GM21447 (cell line): ENCODE data around the gene OR4L1.
"Not testable (repeated sequence)": the region's sequence is repeated elsewhere in the genome, so short reads cannot be mapped to it uniquely, and the experiment has no call there.

Source experiments
- ATAC-seq: cut with Tn5 transposase; IDR thresholded peaks from one replicate; pipeline ENCODE4 v1.9.1; 2021; ENCODE audit not compliant: unreplicated experiment

The OR4L1 gene, protein sequence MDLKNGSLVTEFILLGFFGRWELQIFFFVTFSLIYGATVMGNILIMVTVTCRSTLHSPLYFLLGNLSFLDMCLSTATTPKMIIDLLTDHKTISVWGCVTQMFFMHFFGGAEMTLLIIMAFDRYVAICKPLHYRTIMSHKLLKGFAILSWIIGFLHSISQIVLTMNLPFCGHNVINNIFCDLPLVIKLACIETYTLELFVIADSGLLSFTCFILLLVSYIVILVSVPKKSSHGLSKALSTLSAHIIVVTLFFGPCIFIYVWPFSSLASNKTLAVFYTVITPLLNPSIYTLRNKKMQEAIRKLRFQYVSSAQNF

DNA sequence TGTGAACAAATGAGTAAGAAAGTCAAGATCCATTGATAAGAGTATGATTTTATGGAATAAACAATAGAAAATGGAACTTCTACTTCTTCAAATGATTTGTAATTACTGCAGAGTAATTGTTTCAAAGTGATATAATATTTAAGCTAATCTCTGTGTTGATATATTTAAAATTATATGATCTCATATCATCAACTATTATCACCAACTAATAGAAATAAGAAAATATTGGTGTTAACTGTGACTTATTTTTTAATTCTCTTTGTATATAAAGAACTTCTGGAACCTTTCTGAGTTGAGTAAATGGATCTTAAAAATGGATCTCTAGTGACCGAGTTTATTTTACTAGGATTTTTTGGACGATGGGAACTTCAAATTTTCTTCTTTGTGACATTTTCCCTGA is at the start of gene OR4L1:
Gene OR4L1 (plus strand): TSS at position 301 of the 400 bp plus-strand sequence. CDS start 0 bp downstream, at position 301.
- no peak for ATAC-seq

DNA sequence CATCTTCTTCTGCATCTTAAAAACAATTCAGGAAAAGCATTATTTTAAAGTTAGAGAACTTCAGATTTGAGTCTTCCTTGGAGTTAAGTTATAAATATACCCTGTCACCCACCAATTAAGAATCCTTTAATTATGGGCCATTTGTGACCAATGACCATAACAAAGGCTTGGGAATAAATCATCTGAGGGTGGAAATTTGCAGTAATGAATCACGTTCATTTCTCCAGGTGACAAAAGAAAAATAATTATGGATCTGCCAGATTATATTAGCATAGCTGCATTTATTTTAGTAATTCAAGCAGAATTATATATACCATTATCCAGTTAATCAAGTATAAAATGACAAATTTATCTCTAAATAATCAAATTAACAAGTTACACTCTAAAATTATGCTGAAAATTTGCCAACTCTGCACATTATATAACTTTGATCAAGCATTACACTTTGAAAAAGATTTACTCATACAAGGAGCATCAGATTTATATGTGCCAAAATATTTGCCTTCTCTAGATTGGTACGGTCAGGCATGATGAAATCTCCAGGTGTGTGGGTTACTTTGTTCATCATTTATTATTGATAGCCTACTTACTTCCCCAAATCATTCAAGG is 40.5 kb upstream of the OR4L1 start, which contains the start of gene OR4K14:
Gene OR4K14 (minus strand): TSS at position 51 of the 609 bp plus-strand sequence. CDS start 4,114 bp downstream, outside the sequence.
- no peak for ATAC-seq

DNA sequence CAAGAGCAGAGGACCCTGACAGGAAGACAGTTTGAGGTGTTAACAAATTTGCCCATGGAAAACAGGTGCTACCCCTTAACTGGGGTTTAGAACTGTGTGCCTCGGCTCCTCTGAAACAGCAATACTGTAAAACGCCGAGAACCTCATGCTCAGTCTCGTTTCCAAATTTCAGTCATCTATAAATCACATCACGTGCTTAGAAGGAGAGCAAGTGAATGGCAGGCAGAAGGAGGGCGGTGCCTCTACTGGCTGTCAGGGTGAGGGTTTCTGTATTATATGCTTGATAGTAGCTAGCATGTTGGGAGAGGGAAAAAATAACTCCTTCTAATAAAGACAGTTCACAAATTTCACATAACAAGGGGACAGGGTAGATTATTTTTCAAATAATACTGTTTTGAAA is 28.8 kb upstream of the OR4L1 start:
- no peak for ATAC-seq

DNA sequence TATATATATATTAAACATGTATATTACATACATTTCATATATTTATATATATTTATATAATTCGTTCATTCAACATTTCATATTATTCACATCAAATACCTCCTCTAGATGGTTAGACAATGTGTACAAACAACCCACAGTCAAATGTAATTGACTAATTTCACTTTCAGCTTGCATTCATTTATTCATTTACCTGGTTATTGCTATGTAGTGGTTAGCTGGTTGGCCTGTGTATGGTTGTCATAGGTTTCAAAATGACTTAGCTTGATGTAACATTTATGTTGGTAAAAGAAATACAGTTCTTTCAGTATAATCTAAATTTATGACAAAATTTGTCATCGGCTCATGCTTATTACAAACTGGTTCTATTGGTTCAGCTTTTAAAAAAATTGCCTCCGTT is 24.4 kb upstream of the OR4L1 start:
- no peak for ATAC-seq

DNA sequence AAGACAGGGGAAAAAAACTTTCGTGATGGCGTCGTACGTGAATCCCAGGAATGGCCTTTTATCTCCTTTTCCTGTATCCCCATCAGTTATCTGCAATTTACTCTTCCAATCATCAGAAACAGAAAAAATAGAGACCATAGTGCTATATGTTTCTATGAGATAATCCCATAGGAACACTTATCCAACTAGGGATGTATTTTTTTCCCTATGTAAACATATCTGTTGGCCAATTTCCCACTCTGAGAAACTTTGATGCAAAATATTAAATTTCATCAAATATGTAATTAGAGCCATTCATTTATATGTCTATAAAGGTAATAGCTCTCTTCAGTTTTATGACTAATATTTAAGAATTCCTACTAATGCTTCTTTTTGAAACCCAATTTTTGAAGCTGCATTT is 23.9 kb upstream of the OR4L1 start, which contains the start of gene OR4K13:
Gene OR4K13 (minus strand): TSS at position 101 of the 400 bp plus-strand sequence. CDS start 1,280 bp downstream, outside the sequence.
- no peak for ATAC-seq

DNA sequence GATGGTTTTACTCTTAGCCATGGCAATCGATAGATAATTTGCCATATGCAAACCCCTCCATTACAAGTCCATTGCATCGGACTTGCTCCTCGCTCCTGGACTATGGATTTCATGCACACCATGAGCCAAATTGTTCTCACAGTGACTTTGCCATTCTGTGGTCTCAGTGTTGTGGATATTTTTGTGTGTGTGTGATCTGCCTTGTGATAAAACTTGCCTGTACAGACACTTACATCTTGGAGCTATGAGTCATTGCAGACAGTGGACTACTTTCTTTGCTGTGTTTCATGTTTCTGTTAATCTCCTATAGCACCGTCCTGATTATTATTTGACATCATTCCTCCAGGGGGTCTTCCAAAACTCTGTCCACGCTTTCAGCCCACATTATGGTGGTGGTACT is 15.6 kb upstream of the OR4L1 start:
- ATAC-seq, result no peak

DNA sequence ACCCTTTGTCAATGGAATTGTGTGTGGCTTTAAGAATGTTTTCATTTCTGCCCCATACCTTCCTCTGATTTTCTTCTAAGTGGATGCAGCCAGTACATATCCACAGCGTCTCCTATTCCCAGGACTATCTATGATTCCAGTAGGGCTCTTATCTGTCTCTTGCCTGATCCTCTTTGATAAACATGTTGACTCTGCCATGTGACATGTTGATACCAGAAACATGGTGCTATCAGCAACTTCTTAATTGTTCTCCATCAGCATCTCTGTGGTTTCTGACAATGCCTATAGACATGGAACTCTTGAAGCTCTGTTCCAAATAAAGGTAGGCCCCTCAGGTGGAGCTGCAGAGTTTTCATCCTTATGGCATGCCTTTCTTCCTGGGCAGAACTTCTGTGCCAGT is 11.6 kb upstream of the OR4L1 start:
- no peak for ATAC-seq

DNA sequence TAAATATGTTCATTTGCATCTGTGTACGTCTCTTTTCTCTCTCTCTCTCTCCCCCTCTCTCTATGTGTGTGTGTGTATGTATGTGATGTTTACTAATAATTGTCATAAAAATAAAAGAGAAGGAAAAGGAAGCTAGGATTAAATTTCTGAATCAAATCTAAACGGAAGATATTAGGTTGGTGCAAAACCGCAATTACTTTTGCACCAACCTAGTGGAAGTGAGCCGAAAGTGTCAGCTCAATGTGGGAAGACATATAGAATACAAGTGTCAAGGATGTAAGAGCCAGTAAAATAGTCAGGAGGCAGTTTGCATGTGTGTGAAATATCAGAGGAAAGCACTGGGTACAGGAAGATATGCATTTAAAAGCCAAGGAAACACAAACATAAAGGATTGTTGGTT is 32.2 kb downstream of the OR4L1 start:
- no peak for ATAC-seq

DNA sequence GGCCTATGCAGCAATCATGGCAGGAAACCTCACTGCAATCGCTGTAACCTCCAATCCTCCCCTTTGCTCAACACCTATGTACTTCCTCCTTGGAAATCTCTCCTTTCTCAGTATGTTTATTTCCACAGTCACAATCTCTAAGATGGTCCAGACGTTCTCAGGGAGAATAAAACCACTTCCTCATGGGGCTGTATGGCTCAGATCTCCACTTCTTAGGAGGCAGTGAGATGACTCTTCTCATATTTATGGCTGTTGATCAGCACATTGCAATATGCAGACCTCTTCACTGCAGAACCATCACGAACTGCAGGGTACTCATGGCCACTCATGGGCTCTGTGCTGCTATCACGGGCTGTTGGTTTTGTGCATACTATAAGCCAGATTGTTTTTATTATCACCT is 33.6 kb downstream of the OR4L1 start:
- ATAC-seq, result no peak

DNA sequence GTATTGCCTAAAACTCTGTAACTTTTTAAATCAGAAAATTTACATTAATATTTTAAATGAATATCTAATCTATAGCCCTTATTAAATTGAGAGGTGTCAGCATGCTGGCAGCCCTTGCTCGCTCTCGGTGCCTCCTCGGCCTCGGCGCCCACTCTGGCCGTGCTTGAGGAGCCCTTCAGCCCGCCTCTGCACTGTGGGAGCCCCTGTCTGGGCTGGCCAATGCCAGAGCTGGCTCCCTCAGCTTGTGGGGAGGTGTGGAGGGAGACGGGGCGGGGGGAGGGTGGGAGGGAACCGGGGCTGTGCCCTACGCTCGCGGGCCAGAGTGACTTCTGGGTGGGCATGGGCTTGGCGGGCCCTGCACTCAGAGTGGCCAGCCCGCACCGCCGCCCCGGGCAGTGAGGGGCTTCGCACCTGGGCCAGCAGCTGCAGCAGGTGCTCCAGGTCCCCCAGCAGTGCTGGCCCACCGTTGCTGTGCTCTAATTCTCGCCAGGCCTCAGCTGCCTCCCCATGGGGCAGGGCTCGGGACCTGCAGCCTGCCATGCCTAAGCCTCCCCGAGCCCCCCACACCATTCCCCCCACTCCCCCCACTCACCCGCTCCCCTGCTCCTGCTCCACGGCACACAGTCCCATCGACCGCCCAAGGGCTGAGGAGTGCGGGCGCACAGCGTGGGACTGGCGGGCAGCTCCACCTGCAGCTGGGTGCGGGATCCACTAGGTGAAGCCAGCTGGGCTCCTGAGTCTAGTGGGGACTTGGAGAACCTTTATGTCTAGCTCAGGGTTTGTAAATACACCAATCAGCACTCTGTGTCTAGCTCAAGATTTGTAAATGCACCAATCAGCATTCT is 39.3 kb downstream of the OR4L1 start:
- not testable (repeated sequence) for ATAC-seq

DNA sequence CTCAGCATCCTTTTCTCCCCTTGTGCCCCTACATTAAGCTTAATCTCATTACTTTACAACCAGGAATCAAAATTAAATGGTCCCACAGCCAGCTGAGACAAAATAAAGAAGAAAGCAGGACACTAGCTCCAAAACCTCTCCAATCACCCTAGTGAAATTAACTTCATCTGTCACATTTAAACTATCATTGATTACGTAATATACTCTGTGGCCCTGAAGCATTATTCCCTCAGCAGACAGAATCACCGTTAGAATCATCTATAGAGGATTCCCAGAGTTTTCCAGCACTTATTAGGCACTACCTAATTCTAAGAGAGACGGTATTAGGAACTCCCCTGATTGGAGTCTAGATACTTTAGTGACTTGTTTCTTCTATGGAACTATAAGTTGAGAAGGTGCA is 50.6 kb downstream of the OR4L1 start, which contains the start of gene OR4K17:
Gene OR4K17 (plus strand): TSS at position 302 of the 400 bp plus-strand sequence. CDS start 6,761 bp downstream, outside the sequence.
- no peak for ATAC-seq
